ENCODE results near the gene DNAJC5G. TPM values are rescaled to one million over a fixed set of nuclear protein-coding genes. Genes with fewer than 3 reads are reported as not detected.

The DNAJC5G gene
- total RNA-seq, 1 experiment from 2014 or later = 0.25 TPM

- intact Hi-C loops (cut with micrococcal nuclease; ENCODE audit: unreplicated experiment) = loop anchor here (1.0 kb wide), 2 partner anchors 29 to 52 kb away; no protein-coding TSS in a partner anchor
- H3K4me1 ChIP-seq = no peaks in the 10 kb centered on the region
- H3K27ac Mint-ChIP-seq (ENCODE audit: unreplicated experiment) = no peak overlapping the region
- no peak for TF ChIP-seq CTCF (IDR thresholded peaks at IDR 0.05; ENCODE audit: insufficient read depth in 1 of 2, low read depth in 1 of 2, low read length in 1 of 2, severe bottlenecking in 1 of 2, unreplicated experiment in 1 of 2)
- H3K36me3 Mint-ChIP-seq (ENCODE audit: insufficient read depth, unreplicated experiment) = peaks cover 15% of the 10 kb centered on the region
- no TSS peak for BruUV-seq (replicated peaks)
- H3K36me3 ChIP-seq (ENCODE audit: control insufficient read depth, insufficient read depth, low read length) = no peaks in the 10 kb centered on the region
- H3K27me3 ChIP-seq (replicated peaks; ENCODE audit: control insufficient read depth, insufficient read depth, low read length) = no peaks in the 10 kb centered on the region
- no peaks in the 10 kb centered on the region for H3K9me3 Mint-ChIP-seq (ENCODE audit: unreplicated experiment)
- no peak overlapping the region for H3K4me3 ChIP-seq (ENCODE audit: low read depth, low read length)
- H3K4me1 Mint-ChIP-seq (ENCODE audit: low read depth, unreplicated experiment) = no peaks in the 10 kb centered on the region
- POLR2A ChIA-PET = no interaction called here
- no peaks in the 10 kb centered on the region for H3K27me3 Mint-ChIP-seq (ENCODE audit: insufficient read depth, unreplicated experiment)
- no peaks in the 10 kb centered on the region for H3K9me3 ChIP-seq
- DNase-seq = no peak
- no peak overlapping the region for H3K4me3 Mint-ChIP-seq (ENCODE audit: unreplicated experiment)
- CTCF ChIA-PET = interaction anchor here (1.1 kb wide), 1 partner anchor 29 kb away, joined by 6 read pairs; no protein-coding TSS in a partner anchor
Observed at GRCh38 chr2:27250652-27251379, 24.4 kb upstream of the DNAJC5G start.

GRCh38 chr2:27251766-27252165, 23.5 kb upstream of the DNAJC5G start:
- intact Hi-C loops (cut with micrococcal nuclease; ENCODE audit: unreplicated experiment) = no loop called here
- DNase-seq = no peak
- no peaks in the 10 kb centered on the region for H3K4me1 ChIP-seq
- H3K4me3 Mint-ChIP-seq (ENCODE audit: unreplicated experiment) = no peak overlapping the region
- no TSS peak for BruUV-seq (replicated peaks)
- no peaks in the 10 kb centered on the region for H3K9me3 Mint-ChIP-seq (ENCODE audit: unreplicated experiment)
- no peaks in the 10 kb centered on the region for H3K9me3 ChIP-seq
- H3K27me3 Mint-ChIP-seq (ENCODE audit: insufficient read depth, unreplicated experiment) = no peaks in the 10 kb centered on the region
- H3K27me3 ChIP-seq (replicated peaks; ENCODE audit: control insufficient read depth, insufficient read depth, low read length) = no peaks in the 10 kb centered on the region
- peaks cover 15% of the 10 kb centered on the region for H3K36me3 Mint-ChIP-seq (ENCODE audit: insufficient read depth, unreplicated experiment)
- POLR2A ChIA-PET = no interaction called here
- H3K27ac Mint-ChIP-seq (ENCODE audit: unreplicated experiment) = no peak overlapping the region
- CTCF ChIA-PET = no interaction called here
- no peak for TF ChIP-seq CTCF (IDR thresholded peaks at IDR 0.05; ENCODE audit: insufficient read depth in 1 of 2, low read depth in 1 of 2, low read length in 1 of 2, severe bottlenecking in 1 of 2, unreplicated experiment in 1 of 2)
- no peak overlapping the region for H3K4me3 ChIP-seq (ENCODE audit: low read depth, low read length)
- H3K4me1 Mint-ChIP-seq (ENCODE audit: low read depth, unreplicated experiment) = no peaks in the 10 kb centered on the region
- no peaks in the 10 kb centered on the region for H3K36me3 ChIP-seq (ENCODE audit: control insufficient read depth, insufficient read depth, low read length)

- Mint-ChIP-seq H3K9me3 (ENCODE audit: unreplicated experiment) (no peaks in the 10 kb centered on the region), H3K36me3 (ENCODE audit: insufficient read depth, unreplicated experiment) (no peaks in the 10 kb centered on the region), H3K4me1 (ENCODE audit: low read depth, unreplicated experiment) (no peaks in the 10 kb centered on the region), H3K27me3 (ENCODE audit: insufficient read depth, unreplicated experiment) (peaks cover 5% of the 10 kb centered on the region), H3K27ac (ENCODE audit: unreplicated experiment) (no peak overlapping the region), H3K4me3 (ENCODE audit: unreplicated experiment) (no peak overlapping the region)
- BruUV-seq (replicated peaks) = no TSS peak
- no peaks in the 10 kb centered on the region for H3K36me3 ChIP-seq (ENCODE audit: control insufficient read depth, insufficient read depth, low read length)
- H3K27me3 ChIP-seq (replicated peaks; ENCODE audit: control insufficient read depth, insufficient read depth, low read length) = no peaks in the 10 kb centered on the region
- TF ChIP-seq CTCF (IDR thresholded peaks at IDR 0.05; ENCODE audit: insufficient read depth in 1 of 2, low read depth in 1 of 2, low read length in 1 of 2, severe bottlenecking in 1 of 2, unreplicated experiment in 1 of 2) = no peak
- CTCF ChIA-PET = interaction anchor here (0.7 kb wide), 1 partner anchor 48 kb away, joined by 4 read pairs; no protein-coding TSS in a partner anchor
- H3K4me3 ChIP-seq (ENCODE audit: low read depth, low read length) = no peak overlapping the region
- H3K9me3 ChIP-seq = no peaks in the 10 kb centered on the region
- no peaks in the 10 kb centered on the region for H3K4me1 ChIP-seq
- POLR2A ChIA-PET = no interaction called here
- intact Hi-C loops (cut with micrococcal nuclease; ENCODE audit: unreplicated experiment) = no loop called here
- DNase-seq = no peak
Observed at GRCh38 chr2:27255187-27255586, 20.0 kb upstream of the DNAJC5G start.
